GM21529 (cell line): ENCODE data around the gene NEK8.
"Not testable (repeated sequence)": the region's sequence is repeated elsewhere in the genome, so short reads cannot be mapped to it uniquely, and the experiment has no call there.

Experiments
- ATAC-seq: cut with Tn5 transposase; IDR thresholded peaks from one replicate; pipeline ENCODE4 v1.9.1; 2021; ENCODE audit not compliant: unreplicated experiment

Gene NEK8

GRCh38 chr17:28760601-28761562, 32.3 kb downstream of the NEK8 start:
- ATAC-seq, result no peak

- peak; percentile 67 for ATAC-seq
These were observed 34.7 kb downstream of the NEK8 start for GRCh38 chr17:28763137-28763799.

GRCh38 chr17:28763804-28764266, 35.2 kb downstream of the NEK8 start:
- no peak for ATAC-seq

- ATAC-seq, result no peak
These were observed 36.5 kb downstream of the NEK8 start for GRCh38 chr17:28765038-28765437.

GRCh38 chr17:28773736-28774135, 45.1 kb downstream of the NEK8 start:
- ATAC-seq, result no peak

GRCh38 chr17:28774206-28774605, 45.6 kb downstream of the NEK8 start:
- no peak for ATAC-seq

- ATAC-seq, result no peak
These were observed 48.6 kb downstream of the NEK8 start for GRCh38 chr17:28777178-28777577.

- not testable (repeated sequence) for ATAC-seq
These were observed 51.0 kb downstream of the NEK8 start for GRCh38 chr17:28779601-28780000.

GRCh38 chr17:28783161-28783560, 54.6 kb downstream of the NEK8 start:
- no peak for ATAC-seq

- no peak for ATAC-seq
These were observed 59.5 kb downstream of the NEK8 start for GRCh38 chr17:28788100-28788499.
